ENCODE measurements around the gene OR5M3. TPM values are rescaled to one million over a fixed set of nuclear protein-coding genes. Genes with fewer than 3 reads are reported as not detected.

OR5M3 gene
- not detected in 2 replicates for total RNA-seq (2011; cell fraction: chromatin; rRNA removed; ENCODE audit: low replicate concordance)
- total RNA-seq (2011; cell fraction: nucleolus; rRNA removed), result not detected in 2 replicates
- not detected in 2 replicates for total RNA-seq (2011; cell fraction: nucleoplasm; rRNA removed)
- total RNA-seq (2014; rRNA removed) (not detected in 2 replicates), total RNA-seq (2014; rRNA removed; fragmentation: Illumina TruSeq; extraction: Trizol) (not detected in 2 replicates), total RNA-seq (2015; rRNA removed; fragmentation: Illumina TruSeq; extraction: Trizol) (not detected in 2 replicates), total RNA-seq (2021) (not detected in 2 replicates), polyA plus RNA-seq (2011; rRNA removed) (not detected in 2 replicates), polyA plus RNA-seq (2014; fragmentation: Illumina TruSeq; extraction: Trizol) (not detected in 2 replicates), polyA plus RNA-seq (2014; fragmentation: Nextera tagmentation; extraction: Ambion mirVana) (not detected), polyA plus RNA-seq (2014; rRNA removed) (not detected in 2 replicates), polyA minus RNA-seq (2011; rRNA and poly(A)+ RNA removed) (not detected in 2 replicates), Bru-seq, nascent RNA (not detected), BruChase-seq, experiment 1, labeled RNA remaining after a 2-hour chase (not detected), BruChase-seq, experiment 2, labeled RNA remaining after a 6-hour chase (not detected)
- polyA plus RNA-seq (2011; cell fraction: cytosol; rRNA removed), result not detected in 2 replicates
- polyA plus RNA-seq (2011; cell fraction: nucleus; rRNA removed), result not detected in 2 replicates
- not detected in 2 replicates for polyA plus RNA-seq (2012)
- polyA minus RNA-seq (2011; cell fraction: cytosol; rRNA and poly(A)+ RNA removed), result not detected in 2 replicates
- polyA minus RNA-seq (2011; cell fraction: nucleus; rRNA and poly(A)+ RNA removed), result not detected in 2 replicates
- long read RNA-seq, experiment 1, result 0 reads
- long read RNA-seq, experiment 2, result 0 reads
- long read RNA-seq, experiment 3, result 0 reads

DNA sequence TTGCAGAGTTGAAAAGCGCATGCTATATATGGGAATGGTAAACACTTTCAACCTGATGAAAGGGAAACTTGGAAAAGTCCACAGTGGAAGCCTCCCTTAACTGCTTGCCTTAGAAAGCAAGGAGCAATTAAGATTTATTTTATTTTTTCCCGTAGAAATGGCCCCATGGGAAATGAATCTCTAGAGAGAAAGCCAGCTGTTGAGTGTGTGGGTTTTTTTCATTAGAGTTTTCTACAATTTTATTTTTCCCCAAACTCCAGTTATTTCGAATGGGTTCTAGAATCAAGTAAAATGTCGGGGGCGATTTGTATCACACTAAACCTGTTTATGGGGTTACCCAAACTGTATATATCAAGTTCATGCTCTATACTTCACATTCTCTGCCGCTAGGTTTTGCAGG, at the start of gene OR5M3:
TSS of gene OR5M3 (minus strand) at position 101 of the 400 bp plus-strand sequence. CDS start 2,855 bp downstream, outside the sequence.
- Histone ChIP-seq H3K4me1 (replicated peaks in 1 of 2; ENCODE audit: control insufficient read depth in 2 of 2, insufficient read depth in 2 of 2, low read length in 2 of 2) (no peaks in the 10 kb centered on the region), H2AFZ (ENCODE audit: low read depth, low read length) (no peak within 1 kb of the TSS), H3K4me2 (ENCODE audit: insufficient read depth, low read length) (no peak within 1 kb of the TSS), H3K9me1 (ENCODE audit: control insufficient read depth, insufficient read depth, low read length) (no peaks in the 10 kb centered on the region), H3K9me3 (replicated peaks; ENCODE audit: control insufficient read depth, insufficient read depth, low read depth, low read length) (no peaks in the 10 kb centered on the region), H3K4me3 (no peak within 1 kb of the TSS), H3K27me3 (ENCODE audit: control insufficient read depth in 2 of 2, insufficient read depth in 2 of 2, low read length in 2 of 2) (no peaks in the 10 kb centered on the region), H4K20me1 (replicated peaks; ENCODE audit: control insufficient read depth, insufficient read depth, low read length) (no peaks in the 10 kb centered on the region), H3K9ac (ENCODE audit: insufficient read depth in 1 of 2, low read depth in 2 of 2, low read length in 2 of 2) (no peak within 1 kb of the TSS), H3K79me2 (ENCODE audit: control insufficient read depth, insufficient read depth, low read length) (no peaks in the 10 kb centered on the region), H3K27ac (ENCODE audit: extremely low read depth, low read depth, low read length) (no peak within 1 kb of the TSS), H3K36me3 (ENCODE audit: control insufficient read depth, insufficient read depth, low read length) (no peaks in the 10 kb centered on the region)
- no TSS peak for BruUV-seq (replicated peaks)
- ChIA-PET POLR2A (no interaction called here), CTCF (ENCODE audit: low intra/inter-chr PET ratio) (no interaction called here)
- no peak for ATAC-seq
- no peak for DNase-seq (ENCODE audit: extremely low read depth in 1 of 4, low spot score in 3 of 4)
- in situ Hi-C loops (cut with MboI) (no loop called here), intact Hi-C loops (cut with micrococcal nuclease) (no loop called here)
- WGBS (ENCODE audit: insufficient coverage, low coverage, missing lambda C conversion rate), result 0% methylated on average over 6 of the region's 6 CpGs
- FAIRE-seq, result no peak
- no peak for TF ChIP-seq ARID1B (IDR thresholded peaks at IDR 0.05)
- TF ChIP-seq ZBTB17 (CRISPR knock-in tag; IDR thresholded peaks at IDR 0.05), result no peak
- TF ChIP-seq, protein P1, sequence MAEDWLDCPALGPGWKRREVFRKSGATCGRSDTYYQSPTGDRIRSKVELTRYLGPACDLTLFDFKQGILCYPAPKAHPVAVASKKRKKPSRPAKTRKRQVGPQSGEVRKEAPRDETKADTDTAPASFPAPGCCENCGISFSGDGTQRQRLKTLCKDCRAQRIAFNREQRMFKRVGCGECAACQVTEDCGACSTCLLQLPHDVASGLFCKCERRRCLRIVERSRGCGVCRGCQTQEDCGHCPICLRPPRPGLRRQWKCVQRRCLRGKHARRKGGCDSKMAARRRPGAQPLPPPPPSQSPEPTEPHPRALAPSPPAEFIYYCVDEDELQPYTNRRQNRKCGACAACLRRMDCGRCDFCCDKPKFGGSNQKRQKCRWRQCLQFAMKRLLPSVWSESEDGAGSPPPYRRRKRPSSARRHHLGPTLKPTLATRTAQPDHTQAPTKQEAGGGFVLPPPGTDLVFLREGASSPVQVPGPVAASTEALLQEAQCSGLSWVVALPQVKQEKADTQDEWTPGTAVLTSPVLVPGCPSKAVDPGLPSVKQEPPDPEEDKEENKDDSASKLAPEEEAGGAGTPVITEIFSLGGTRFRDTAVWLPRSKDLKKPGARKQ (CRISPR knock-in tag; IDR thresholded peaks at IDR 0.05), result no peak
- no peak for TF ChIP-seq SPI1 (IDR thresholded peaks at IDR 0.05; ENCODE audit: borderline replicate concordance, low read depth, low read length)
- no peak for TF ChIP-seq ZSCAN32 (CRISPR knock-in tag; IDR thresholded peaks at IDR 0.05)
- no peak for TF ChIP-seq NFRKB (IDR thresholded peaks at IDR 0.05; ENCODE audit: low read depth)
- no peak for TF ChIP-seq SRSF3 (IDR thresholded peaks at IDR 0.05; ENCODE audit: insufficient read depth, low read length)
- no peak for TF ChIP-seq HNRNPUL1 (IDR thresholded peaks at IDR 0.05; ENCODE audit: low read length)
- TF ChIP-seq, protein P2, sequence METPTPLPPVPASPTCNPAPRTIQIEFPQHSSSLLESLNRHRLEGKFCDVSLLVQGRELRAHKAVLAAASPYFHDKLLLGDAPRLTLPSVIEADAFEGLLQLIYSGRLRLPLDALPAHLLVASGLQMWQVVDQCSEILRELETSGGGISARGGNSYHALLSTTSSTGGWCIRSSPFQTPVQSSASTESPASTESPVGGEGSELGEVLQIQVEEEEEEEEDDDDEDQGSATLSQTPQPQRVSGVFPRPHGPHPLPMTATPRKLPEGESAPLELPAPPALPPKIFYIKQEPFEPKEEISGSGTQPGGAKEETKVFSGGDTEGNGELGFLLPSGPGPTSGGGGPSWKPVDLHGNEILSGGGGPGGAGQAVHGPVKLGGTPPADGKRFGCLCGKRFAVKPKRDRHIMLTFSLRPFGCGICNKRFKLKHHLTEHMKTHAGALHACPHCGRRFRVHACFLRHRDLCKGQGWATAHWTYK (CRISPR knock-in tag; IDR thresholded peaks at IDR 0.05), result no peak
- no peak for TF ChIP-seq CBX2 (IDR thresholded peaks at IDR 0.05; ENCODE audit: insufficient read depth, low read length, poor library complexity, severe bottlenecking)
- TF ChIP-seq, protein P3, sequence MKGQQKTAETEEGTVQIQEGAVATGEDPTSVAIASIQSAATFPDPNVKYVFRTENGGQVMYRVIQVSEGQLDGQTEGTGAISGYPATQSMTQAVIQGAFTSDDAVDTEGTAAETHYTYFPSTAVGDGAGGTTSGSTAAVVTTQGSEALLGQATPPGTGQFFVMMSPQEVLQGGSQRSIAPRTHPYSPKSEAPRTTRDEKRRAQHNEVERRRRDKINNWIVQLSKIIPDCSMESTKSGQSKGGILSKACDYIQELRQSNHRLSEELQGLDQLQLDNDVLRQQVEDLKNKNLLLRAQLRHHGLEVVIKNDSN (CRISPR knock-in tag; IDR thresholded peaks at IDR 0.05), result no peak
- TF ChIP-seq TCF7 (IDR thresholded peaks at IDR 0.05; ENCODE audit: borderline replicate concordance), result no peak
- TF ChIP-seq, protein P4, sequence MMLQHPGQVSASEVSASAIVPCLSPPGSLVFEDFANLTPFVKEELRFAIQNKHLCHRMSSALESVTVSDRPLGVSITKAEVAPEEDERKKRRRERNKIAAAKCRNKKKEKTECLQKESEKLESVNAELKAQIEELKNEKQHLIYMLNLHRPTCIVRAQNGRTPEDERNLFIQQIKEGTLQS (IDR thresholded peaks at IDR 0.05), result no peak
- TF ChIP-seq, protein P4 (CRISPR knock-in tag; conservative IDR thresholded peaks at IDR 0.05), result no peak
- TF ChIP-seq ZNF695 (CRISPR knock-in tag; IDR thresholded peaks at IDR 0.05), result no peak

Measured in K562 (cell line).